ENCODE measurements around the gene ALDH3A1. TPM values are rescaled to one million over a fixed set of nuclear protein-coding genes. Genes with fewer than 3 reads are reported as not detected.
A peak's percentile ranks its signal among the peaks of the same experiment; 100 is the strongest.
"Not testable (repeated sequence)": the region's sequence is repeated elsewhere in the genome, so short reads cannot be mapped to it uniquely, and the experiment has no call there.

ALDH3A1 gene
- total and polyA plus RNA-seq, 10 donors, result 0.36 to 16.1 (median 0.77) TPM; not detected in 1

DNA sequence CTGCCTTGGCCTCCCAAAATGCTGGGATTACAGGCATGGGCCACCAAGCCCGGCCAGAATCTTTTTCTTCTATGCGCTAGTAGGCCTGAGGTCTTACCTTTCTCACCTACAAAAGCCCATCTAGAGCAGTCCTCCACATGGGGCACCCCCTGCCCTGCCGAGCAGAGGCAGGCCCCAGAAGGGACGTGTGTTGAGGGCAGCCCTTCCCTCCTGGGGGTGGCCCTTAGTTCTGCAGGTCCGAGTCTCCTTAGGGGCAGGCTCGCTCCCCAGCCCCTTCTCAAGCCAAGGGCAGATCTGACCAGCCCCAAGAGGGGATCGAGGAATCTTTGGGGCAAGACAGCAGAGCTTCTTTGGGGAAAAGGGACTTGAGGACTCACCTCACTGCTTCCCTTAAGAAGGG lies 17.9 kb upstream of the ALDH3A1 start:
- 70 to 83% (median 73%) methylated on average over 7 of the region's 7 CpGs for WGBS, 5 donors
- no peak overlapping the region for H3K4me3 ChIP-seq
- DNase-seq, result no peak
- no peaks in the 10 kb centered on the region for H3K9me3 ChIP-seq
- H3K27ac ChIP-seq, result no peak overlapping the region
- TF ChIP-seq, protein P1, sequence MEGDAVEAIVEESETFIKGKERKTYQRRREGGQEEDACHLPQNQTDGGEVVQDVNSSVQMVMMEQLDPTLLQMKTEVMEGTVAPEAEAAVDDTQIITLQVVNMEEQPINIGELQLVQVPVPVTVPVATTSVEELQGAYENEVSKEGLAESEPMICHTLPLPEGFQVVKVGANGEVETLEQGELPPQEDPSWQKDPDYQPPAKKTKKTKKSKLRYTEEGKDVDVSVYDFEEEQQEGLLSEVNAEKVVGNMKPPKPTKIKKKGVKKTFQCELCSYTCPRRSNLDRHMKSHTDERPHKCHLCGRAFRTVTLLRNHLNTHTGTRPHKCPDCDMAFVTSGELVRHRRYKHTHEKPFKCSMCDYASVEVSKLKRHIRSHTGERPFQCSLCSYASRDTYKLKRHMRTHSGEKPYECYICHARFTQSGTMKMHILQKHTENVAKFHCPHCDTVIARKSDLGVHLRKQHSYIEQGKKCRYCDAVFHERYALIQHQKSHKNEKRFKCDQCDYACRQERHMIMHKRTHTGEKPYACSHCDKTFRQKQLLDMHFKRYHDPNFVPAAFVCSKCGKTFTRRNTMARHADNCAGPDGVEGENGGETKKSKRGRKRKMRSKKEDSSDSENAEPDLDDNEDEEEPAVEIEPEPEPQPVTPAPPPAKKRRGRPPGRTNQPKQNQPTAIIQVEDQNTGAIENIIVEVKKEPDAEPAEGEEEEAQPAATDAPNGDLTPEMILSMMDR (IDR thresholded peaks at IDR 0.05 in 8 of 11, conservative IDR thresholded peaks at IDR 0.05 in 3 of 11), result no peak
- no peak for TF ChIP-seq POLR2A (IDR thresholded peaks at IDR 0.05)
- no peak for TF ChIP-seq POLR2AphosphoS5 (IDR thresholded peaks at IDR 0.05)
- peaks cover 0 to 12% (median 0%) of the 10 kb centered on the region in 6 donors for H3K36me3 ChIP-seq
- H3K27me3 ChIP-seq (replicated peaks in 1 of 7), result no peaks in the 10 kb centered on the region
- H3K4me1 ChIP-seq, result peaks cover 0 to 19% (median 9%) of the 10 kb centered on the region in 6 donors
- intact Hi-C loops (cut with DNase I; ENCODE audit: low total_unique reads), result loop anchor here (2.0 to 10.0 kb wide), 2 partner anchors 121 to 251 kb away; partner anchors contain the start of gene ALDH3A2

DNA sequence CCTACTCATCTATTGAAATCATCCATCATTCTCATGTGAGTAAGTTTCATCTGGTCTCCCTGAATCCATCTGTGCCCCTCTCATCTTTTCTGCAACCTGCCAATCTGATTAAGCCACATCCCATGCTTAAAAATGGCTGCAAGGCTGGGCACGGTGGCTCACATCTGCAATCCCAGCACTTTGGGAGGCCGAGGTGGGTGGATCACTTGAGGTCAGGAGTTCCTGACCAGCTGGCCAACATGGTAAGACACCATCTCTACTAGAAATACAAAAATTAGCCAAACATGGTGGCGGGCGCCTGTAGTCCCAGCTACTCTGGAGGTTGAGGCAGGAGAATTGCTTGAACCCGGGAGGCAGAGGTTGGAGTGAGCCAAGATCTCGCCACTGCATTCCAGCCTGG lies 15.9 kb upstream of the ALDH3A1 start:
- not testable (repeated sequence) for DNase-seq; H3K27me3 ChIP-seq (replicated peaks in 1 of 7); H3K27ac ChIP-seq; H3K4me3 ChIP-seq; H3K36me3 ChIP-seq; H3K9me3 ChIP-seq
- peaks cover 0 to 15% (median 9%) of the 10 kb centered on the region in 6 donors for H3K4me1 ChIP-seq
- intact Hi-C loops (cut with DNase I; ENCODE audit: low total_unique reads), result loop anchor here (10.0 kb wide), 1 partner anchor 119 kb away; the partner anchor contains the start of gene ALDH3A2
- WGBS, 5 donors, result 88 to 96% (median 94%) methylated on average over 6 of the region's 6 CpGs

DNA sequence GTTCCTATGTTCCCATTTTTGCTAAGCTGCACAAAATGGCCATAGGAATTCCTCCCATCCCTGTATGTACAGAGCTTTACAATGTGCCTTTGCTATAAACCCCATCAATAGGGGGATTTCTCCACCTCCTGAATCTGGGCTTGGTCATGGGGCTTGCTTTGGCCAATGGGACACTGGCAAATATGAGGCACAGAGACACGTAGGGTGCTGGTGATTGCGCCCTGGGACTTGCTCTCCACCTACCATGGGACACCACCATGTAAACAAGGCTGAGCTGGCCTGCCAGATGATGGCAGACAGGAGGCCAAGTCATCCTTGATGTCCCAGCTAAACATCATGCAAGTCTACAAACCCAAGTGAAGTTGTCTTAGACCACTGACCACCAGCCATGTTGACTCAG lies 15.3 kb upstream of the ALDH3A1 start:
- no peak overlapping the region for H3K4me3 ChIP-seq
- TF ChIP-seq POLR2A (IDR thresholded peaks at IDR 0.05) (no peak), POLR2AphosphoS5 (IDR thresholded peaks at IDR 0.05) (no peak)
- TF ChIP-seq, protein P1 (IDR thresholded peaks at IDR 0.05 in 8 of 11, conservative IDR thresholded peaks at IDR 0.05 in 3 of 11), result no peak
- DNase-seq, result peak; percentile 34
- peaks cover 0 to 15% (median 9%) of the 10 kb centered on the region in 6 donors for H3K4me1 ChIP-seq
- no peaks in the 10 kb centered on the region for H3K9me3 ChIP-seq
- 83 to 100% (median 95%) methylated on average over 2 of the region's 2 CpGs for WGBS, 5 donors
- no peaks in the 10 kb centered on the region for H3K27me3 ChIP-seq (replicated peaks in 1 of 7)
- H3K27ac ChIP-seq, result no peak overlapping the region
- H3K36me3 ChIP-seq, result no peaks in the 10 kb centered on the region
- intact Hi-C loops (cut with DNase I; ENCODE audit: low total_unique reads), result loop anchor here (10.0 kb wide), 1 partner anchor 119 kb away; the partner anchor contains the start of gene ALDH3A2

DNA sequence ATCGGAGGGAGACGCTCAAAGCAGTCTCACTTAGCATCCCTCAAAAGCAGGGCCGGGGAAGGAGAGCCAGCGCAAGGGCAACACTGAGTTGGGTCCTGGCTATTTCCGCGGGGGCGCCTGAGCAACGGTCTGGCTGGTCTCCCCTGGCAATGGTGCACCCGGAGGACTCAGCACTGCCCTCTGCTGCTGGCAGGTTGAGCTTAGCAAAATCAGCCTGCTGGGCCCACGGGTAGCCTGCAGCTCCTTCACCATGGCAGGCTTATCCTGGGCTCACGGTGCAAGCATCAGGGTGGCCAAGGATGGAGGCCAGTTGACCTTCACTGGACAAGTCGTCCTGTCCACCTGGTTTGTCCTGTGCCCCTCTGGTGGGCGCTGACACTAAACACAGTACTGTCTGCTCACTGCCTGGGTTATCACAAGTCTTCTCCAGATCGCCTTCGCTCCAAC lies 14.4 kb upstream of the ALDH3A1 start:
- Histone ChIP-seq H3K27me3 (replicated peaks in 1 of 7) (peaks cover 0 to under 1% (median 0%) of the 10 kb centered on the region in 7 donors), H3K36me3 (no peaks in the 10 kb centered on the region), H3K4me3 (no peak overlapping the region), H3K27ac (no peak overlapping the region), H3K9me3 (no peaks in the 10 kb centered on the region), H3K4me1 (peaks cover 0 to 15% (median 9%) of the 10 kb centered on the region in 6 donors)
- intact Hi-C loops (cut with DNase I; ENCODE audit: low total_unique reads), result loop anchor here (10.0 kb wide), 1 partner anchor 118 kb away; the partner anchor contains the start of gene ALDH3A2
- 28 to 37% (median 32%) methylated on average over 7 to 15 of the region's 15 CpGs for WGBS, 5 donors
- TF ChIP-seq, protein P1 (IDR thresholded peaks at IDR 0.05 in 8 of 11, conservative IDR thresholded peaks at IDR 0.05 in 3 of 11), result peak; percentile 39 to 85 (median 71)
- peak in 1 of 3 donors; percentile 38 for TF ChIP-seq POLR2AphosphoS5 (IDR thresholded peaks at IDR 0.05)
- TF ChIP-seq POLR2A (IDR thresholded peaks at IDR 0.05), result no peak
- peak; percentile 87 for DNase-seq

Data from spleen (tissue), 11 donors.